Endothelial cell of umbilical vein (primary cell): ENCODE measurements around the gene GPS1. TPM values are rescaled to one million over a fixed set of nuclear protein-coding genes. Genes with fewer than 3 reads are reported as not detected.

Experiments
- BruUV-seq: library from RNA; stranded (reverse); fragments of 400-500 nt; replicated peaks from 2 replicates; lab custom pipeline; 2021; lab: Mats Ljungman, UMichigan
- CTCF ChIA-PET: fragments of 300-600, 350-600 bp; sonication (Branson Sonifier 250); formaldehyde crosslinking; loops from one replicate; lab custom pipeline; 2021; ENCODE audit warnings: antibody characterized with exemption, inconsistent platforms; lab: Charles Lee
- POLR2A ChIA-PET: fragments of 300-600, 350-600 bp; sonication (Branson Sonifier 250); formaldehyde crosslinking; loops from one replicate; lab custom pipeline; 2021; ENCODE audit warnings: antibody characterized with exemption, inconsistent platforms; lab: Charles Lee
- DNase-seq: peaks from one replicate; pipeline ENCODE4 v3.0.0-alpha.2; 2011; ENCODE audit warnings: low read depth, low spot score
- FAIRE-seq: peaks from 2 replicates; lab custom pipeline; 2011; peaks lifted over from hg19 to GRCh38; lab: Jason Lieb, UNC
- H2AFZ ChIP-seq: 2 replicates; pipeline ENCODE4 v1.6.0; 2012; ENCODE audit warnings: low read depth, low read length, control low read depth, inconsistent platforms
- H3K27ac ChIP-seq: 2 replicates; pipeline ENCODE4 v1.5.1; 2011; ENCODE audit warnings: low read depth, mild to moderate bottlenecking, control low read depth, low read length, moderate library complexity; ENCODE audit not compliant: insufficient read depth
- H3K27me3 ChIP-seq, 2 experiments: 2 replicates each; pipeline versions ENCODE4 v1.6.0 to v1.6.1; 2011; ENCODE audit warnings: low read length in 2 of 2, mixed read lengths in 1 of 2; ENCODE audit not compliant: control insufficient read depth in 2 of 2, insufficient read depth in 2 of 2
- H3K36me3 ChIP-seq, 2 experiments: 2 replicates in 1 of 2; 3 replicates in 1 of 2; pipeline ENCODE4 v1.5.1; 2011; ENCODE audit warnings: low read length in 2 of 2, mild to moderate bottlenecking in 1 of 2, moderate library complexity in 1 of 2; ENCODE audit not compliant: control insufficient read depth in 2 of 2, insufficient read depth in 2 of 2; ENCODE audit errors: extremely low read depth in 1 of 2
- H3K4me1 ChIP-seq: 3 replicates; pipeline ENCODE4 v1.5.1; 2011; ENCODE audit warnings: mild to moderate bottlenecking, low read length; ENCODE audit not compliant: control insufficient read depth, insufficient read depth; ENCODE audit errors: extremely low read depth
- H3K4me2 ChIP-seq: 2 replicates; pipeline ENCODE4 v1.6.1; 2011; ENCODE audit warnings: low read length, control low read depth, mixed read lengths; ENCODE audit not compliant: insufficient read depth
- H3K4me3 ChIP-seq, 3 experiments: fragments of 200-600 bp in 1 of 3; sonication (generic), shearing (Covaris generic) in 1 of 3; replicated peaks in 1 of 3; 2 replicates each; pipeline ENCODE4 v1.5.1; 2011 to 2016; ENCODE audit warnings: control low read depth in 3 of 3, low read length in 3 of 3, mild to moderate bottlenecking in 2 of 3, inconsistent platforms in 1 of 3, low read depth in 1 of 3, moderate library complexity in 1 of 3; ENCODE audit not compliant: insufficient read depth in 1 of 3
- H3K79me2 ChIP-seq: 2 replicates; pipeline ENCODE4 v1.6.0; 2012; ENCODE audit warnings: low read length, inconsistent platforms; ENCODE audit not compliant: control insufficient read depth, insufficient read depth
- H3K9ac ChIP-seq: replicated peaks from 2 replicates; pipeline ENCODE3; 2011; ENCODE audit warnings: low read length, control low read depth; ENCODE audit not compliant: insufficient read depth; ENCODE audit errors: extremely low read depth
- H3K9me1 ChIP-seq: replicated peaks from 3 replicates; pipeline ENCODE4 v1.6.0; 2011; ENCODE audit warnings: mild to moderate bottlenecking, low read length; ENCODE audit not compliant: control insufficient read depth, insufficient read depth; ENCODE audit errors: extremely low read depth
- H3K9me3 ChIP-seq: replicated peaks from 2 replicates; pipeline ENCODE4 v1.5.1; 2012; ENCODE audit warnings: low read length, inconsistent platforms; ENCODE audit not compliant: control insufficient read depth, insufficient read depth
- H4K20me1 ChIP-seq: replicated peaks from 2 replicates; pipeline ENCODE3; 2011; ENCODE audit warnings: mild to moderate bottlenecking, low read length; ENCODE audit not compliant: control insufficient read depth, insufficient read depth; ENCODE audit errors: extremely low read depth
- FOS ChIP-seq: IDR thresholded peaks from 2 replicates; pipeline ENCODE4 v1.6.1; 2011; ENCODE audit warnings: mild to moderate bottlenecking, low read length, moderate library complexity, borderline replicate concordance; ENCODE audit not compliant: insufficient read depth
- JUN ChIP-seq: IDR thresholded peaks from 2 replicates; pipeline ENCODE4 v1.6.1; 2011; ENCODE audit warnings: borderline replicate concordance, low read depth; ENCODE audit not compliant: insufficient read length, insufficient read depth
- MYC ChIP-seq: IDR thresholded peaks from one replicate; pipeline ENCODE4 v1.6.1; 2011; ENCODE audit warnings: mild to moderate bottlenecking, low read depth, low read length
- POLR2AphosphoS5 ChIP-seq: IDR thresholded peaks from 2 replicates; pipeline ENCODE4 v1.6.1; 2012; ENCODE audit warnings: low read depth, mild to moderate bottlenecking, control low read depth, low read length, moderate library complexity; ENCODE audit not compliant: insufficient read depth
- dilution Hi-C: fragments of 300-500 bp; cut with MboI; formaldehyde crosslinking; loops from one replicate; pipeline ENCODE4 v1.15.0; 2019; ENCODE audit warnings: low sequenced_read_pairs; ENCODE audit not compliant: extremely low pct_ligation_motif_present
- intact Hi-C: fragments of 100-400 bp; cut with micrococcal nuclease; formaldehyde crosslinking; loops from one replicate; pipeline ENCODE4 v1.10.0; 2022
- polyA plus RNA-seq, 4 experiments: library from polyadenylated mRNA; depleted of rRNA in 3 of 4; stranded (reverse) in 3 of 4; unstranded in 1 of 4; fragments of >200 nt; gene quantifications; 2 replicates each; pipeline versions ENCODE4 v1.2.1 to v1.2.3, GENCODE V29; 2011 to 2012; ENCODE audit warnings: missing spikeins in 1 of 4
- total RNA-seq: library from RNA; stranded (reverse); gene quantifications from 2 replicates; pipeline ENCODE4 v1.2.3, GENCODE V29; 2021
- TF ChIP-seq, protein P1 (sequence below), 2 donors: IDR thresholded peaks; 1 replicate in 1 of 2; 2 replicates in 1 of 2; pipeline ENCODE4 v1.5.1; 2011; ENCODE audit warnings: low read length in 2 of 2, mild to moderate bottlenecking in 2 of 2, moderate library complexity in 2 of 2, control low read depth in 1 of 2, inconsistent platforms in 1 of 2, low read depth in 1 of 2; ENCODE audit not compliant: insufficient read depth in 1 of 2; ENCODE audit errors: extremely low read depth in 1 of 2

GPS1 gene
- total and polyA plus RNA-seq, 2 donors (not counting 3 experiments of a cell fraction or from before 2014, with no cell fraction given), result 116 to 178 TPM

GRCh38 chr17:82005701-82006348 is 45.9 kb upstream of the GPS1 start:
- H3K9me3 ChIP-seq, result no peaks in the 10 kb centered on the region
- H4K20me1 ChIP-seq, result no peaks in the 10 kb centered on the region
- dilution Hi-C loops (no loop called here), intact Hi-C loops (no loop called here)
- DNase-seq (no peak), FAIRE-seq (no peak)
- no peaks in the 10 kb centered on the region for H3K27me3 ChIP-seq
- CTCF ChIA-PET, result interaction anchor here (3.5 kb wide), 1 partner anchor 14 kb away, joined by 30 read pairs; no protein-coding TSS in a partner anchor
- no peaks in the 10 kb centered on the region for H3K36me3 ChIP-seq
- peaks cover 13% of the 10 kb centered on the region for H3K4me1 ChIP-seq
- H2AFZ ChIP-seq, result no peak overlapping the region
- no peaks in the 10 kb centered on the region for H3K9me1 ChIP-seq
- H3K4me2 ChIP-seq, result no peak overlapping the region
- no peak overlapping the region for H3K4me3 ChIP-seq
- POLR2A ChIA-PET, result no interaction called here
- no peak overlapping the region for H3K27ac ChIP-seq
- H3K79me2 ChIP-seq, result no peaks in the 10 kb centered on the region
- BruUV-seq, result no TSS peak
- no peak overlapping the region for H3K9ac ChIP-seq
- TF ChIP-seq POLR2AphosphoS5, result no peak
- no peak for TF ChIP-seq JUN
- TF ChIP-seq MYC, result no peak
- no peak for TF ChIP-seq FOS
- TF ChIP-seq, protein P1, sequence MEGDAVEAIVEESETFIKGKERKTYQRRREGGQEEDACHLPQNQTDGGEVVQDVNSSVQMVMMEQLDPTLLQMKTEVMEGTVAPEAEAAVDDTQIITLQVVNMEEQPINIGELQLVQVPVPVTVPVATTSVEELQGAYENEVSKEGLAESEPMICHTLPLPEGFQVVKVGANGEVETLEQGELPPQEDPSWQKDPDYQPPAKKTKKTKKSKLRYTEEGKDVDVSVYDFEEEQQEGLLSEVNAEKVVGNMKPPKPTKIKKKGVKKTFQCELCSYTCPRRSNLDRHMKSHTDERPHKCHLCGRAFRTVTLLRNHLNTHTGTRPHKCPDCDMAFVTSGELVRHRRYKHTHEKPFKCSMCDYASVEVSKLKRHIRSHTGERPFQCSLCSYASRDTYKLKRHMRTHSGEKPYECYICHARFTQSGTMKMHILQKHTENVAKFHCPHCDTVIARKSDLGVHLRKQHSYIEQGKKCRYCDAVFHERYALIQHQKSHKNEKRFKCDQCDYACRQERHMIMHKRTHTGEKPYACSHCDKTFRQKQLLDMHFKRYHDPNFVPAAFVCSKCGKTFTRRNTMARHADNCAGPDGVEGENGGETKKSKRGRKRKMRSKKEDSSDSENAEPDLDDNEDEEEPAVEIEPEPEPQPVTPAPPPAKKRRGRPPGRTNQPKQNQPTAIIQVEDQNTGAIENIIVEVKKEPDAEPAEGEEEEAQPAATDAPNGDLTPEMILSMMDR (IDR thresholded peaks at IDR 0.05; ENCODE audit: extremely low read depth in 1 of 2, insufficient read depth in 1 of 2, low read depth in 1 of 2, low read length in 2 of 2), result no peak
